Colon (tissue), 2 donors: ENCODE data around the gene NEK3.
"Not testable (repeated sequence)": the region's sequence is repeated elsewhere in the genome, so short reads cannot be mapped to it uniquely, and the experiment has no call there.

ENCODE experiments used
- FAIRE-seq: peaks from 2 replicates; lab custom pipeline; 2012; peaks lifted over from hg19 to GRCh38; lab: Jason Lieb, UNC
- donor health status: control.
- donor health status: control.

Gene NEK3

DNA sequence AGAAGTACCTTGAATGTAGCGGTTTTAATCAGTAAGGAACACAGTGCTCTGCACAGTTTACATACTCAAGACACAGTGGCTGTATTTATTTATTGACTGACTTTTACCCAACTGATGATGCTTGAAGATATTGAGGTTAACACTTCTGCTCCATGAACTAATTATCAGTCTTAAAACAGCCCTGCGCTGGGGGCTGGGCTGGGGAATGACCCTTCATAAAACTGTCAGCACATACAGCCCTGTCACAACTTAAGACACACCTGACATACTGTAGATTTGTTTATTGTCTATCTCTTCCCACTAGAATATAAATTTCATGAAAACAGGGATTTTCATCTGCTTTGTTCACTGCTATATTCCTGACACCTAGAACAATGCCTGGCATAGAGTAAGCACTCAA, 41.3 kb downstream of the NEK3 start:
- no peak for FAIRE-seq

DNA sequence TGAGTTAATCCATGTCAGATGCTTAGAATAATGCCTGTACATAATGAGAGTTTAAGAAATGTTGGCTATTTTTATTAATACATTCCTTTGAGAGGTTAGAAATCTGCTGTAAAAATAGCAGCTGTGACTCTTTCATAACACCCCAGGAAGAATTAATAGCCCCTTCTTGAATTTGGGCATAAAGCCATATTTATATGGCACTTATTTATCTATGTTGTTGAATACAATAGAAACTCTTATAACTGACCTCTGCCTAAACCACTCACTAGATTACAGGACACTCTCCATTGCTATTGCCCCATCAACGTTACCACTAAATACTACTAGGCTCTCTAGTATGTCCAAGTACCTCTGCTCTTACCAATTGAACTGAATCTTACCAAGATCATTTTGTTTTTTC, 46.8 kb downstream of the NEK3 start:
- FAIRE-seq: no peak

GRCh38 chr13:52109116-52109670, 50.2 kb downstream of the NEK3 start:
- FAIRE-seq: no peak

DNA sequence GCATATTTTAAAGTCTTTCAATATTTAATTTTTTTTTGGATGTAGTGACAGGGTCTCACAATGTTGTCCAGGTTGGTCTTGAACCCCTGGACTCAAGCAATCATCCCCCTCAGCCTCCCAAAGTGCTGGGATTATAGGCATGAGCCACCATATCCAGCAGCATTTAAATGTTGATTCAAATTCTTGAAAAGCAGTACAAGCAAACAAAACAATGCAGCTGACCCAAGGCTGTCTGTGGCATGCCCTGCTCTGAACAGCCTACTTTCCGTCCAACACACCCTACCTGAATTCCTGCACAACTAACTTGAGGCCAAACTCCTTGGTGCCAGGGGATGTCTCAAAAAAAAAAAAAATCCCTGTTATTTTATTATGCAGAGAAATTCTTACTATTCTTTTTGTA, 53.6 kb downstream of the NEK3 start:
- FAIRE-seq: no peak

- no peak for FAIRE-seq
These were observed 54.8 kb downstream of the NEK3 start for GRCh38 chr13:52104624-52105023.

- FAIRE-seq: no peak
These were observed 56.0 kb downstream of the NEK3 start for GRCh38 chr13:52103386-52103785.

DNA sequence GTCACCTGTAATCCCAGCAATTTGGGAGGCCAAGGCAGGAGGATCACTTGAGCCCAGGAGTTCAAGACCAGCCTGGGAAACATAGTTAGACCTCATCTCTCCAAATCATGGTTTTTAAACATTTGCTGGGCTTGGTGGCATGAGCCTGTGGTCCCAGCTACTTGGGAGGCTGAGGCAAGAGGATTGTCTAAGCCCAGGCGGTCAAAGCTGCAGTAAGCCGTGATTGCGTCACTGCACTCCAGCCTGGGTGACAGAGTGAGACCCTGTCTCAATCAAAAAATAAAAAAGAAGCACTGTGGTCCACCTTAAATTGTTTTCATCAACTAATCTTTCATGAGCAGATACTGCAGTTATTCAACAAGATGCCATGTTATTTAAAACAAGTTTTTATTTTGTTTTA, 57.0 kb downstream of the NEK3 start:
- not testable (repeated sequence) for FAIRE-seq

DNA sequence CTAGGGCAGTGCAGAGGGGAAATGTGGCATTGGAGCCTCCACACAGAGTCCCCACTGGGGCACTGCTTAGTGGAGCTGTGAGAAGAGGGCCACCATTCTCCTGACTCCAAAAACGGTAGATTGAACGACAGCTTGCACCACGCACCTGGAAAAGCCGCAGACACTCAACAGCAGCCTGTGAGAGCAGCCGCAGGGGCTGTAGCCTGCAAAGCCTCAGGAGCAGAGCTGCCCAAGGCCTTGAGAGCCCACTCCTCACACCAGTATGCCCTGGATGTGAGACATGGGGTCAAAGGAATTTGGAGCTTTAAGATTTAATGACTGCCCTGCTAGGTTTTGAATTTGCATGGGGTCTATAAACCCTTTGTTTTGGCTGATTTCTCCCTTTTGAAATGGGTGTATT, 62.2 kb downstream of the NEK3 start:
- FAIRE-seq: no peak

DNA sequence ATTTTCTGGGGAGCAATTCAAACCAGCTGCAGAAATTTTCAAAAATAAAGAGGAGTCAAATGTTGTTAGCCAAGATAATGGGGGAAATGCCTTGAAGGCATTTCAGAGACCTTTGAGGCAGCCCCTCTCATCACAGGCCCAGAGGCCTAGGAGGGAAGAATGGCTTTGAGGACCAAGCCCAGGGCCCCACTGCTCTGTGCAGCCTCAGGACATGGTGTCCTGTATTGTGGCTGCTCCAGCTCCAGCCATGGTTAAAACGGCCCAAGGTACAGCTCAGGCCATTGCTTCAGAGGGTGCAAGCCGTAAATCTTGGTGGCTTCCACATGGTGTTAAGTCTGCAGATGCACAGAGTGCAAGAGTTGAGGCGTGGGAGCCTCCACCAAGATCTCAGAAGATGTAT, 62.6 kb downstream of the NEK3 start:
- no peak for FAIRE-seq

DNA sequence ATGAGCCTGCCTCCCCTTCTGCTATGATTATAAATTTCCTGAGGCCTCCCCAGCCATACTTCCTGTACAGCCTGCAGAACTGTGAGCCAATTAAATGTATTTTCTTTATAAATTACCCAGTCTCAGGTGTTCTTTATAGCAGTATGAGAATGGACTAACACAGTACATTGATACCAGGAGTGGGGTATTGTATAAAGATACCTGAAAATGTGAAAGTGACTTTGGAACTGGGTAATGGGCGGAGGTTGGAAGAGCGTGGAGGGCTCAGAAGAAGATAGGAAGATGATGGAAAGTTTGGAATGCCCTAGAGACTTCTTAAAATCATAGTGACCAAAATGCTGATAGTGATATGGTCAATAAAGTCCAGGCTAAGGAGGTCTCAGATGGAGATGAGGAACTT, 63.3 kb downstream of the NEK3 start:
- no peak for FAIRE-seq

DNA sequence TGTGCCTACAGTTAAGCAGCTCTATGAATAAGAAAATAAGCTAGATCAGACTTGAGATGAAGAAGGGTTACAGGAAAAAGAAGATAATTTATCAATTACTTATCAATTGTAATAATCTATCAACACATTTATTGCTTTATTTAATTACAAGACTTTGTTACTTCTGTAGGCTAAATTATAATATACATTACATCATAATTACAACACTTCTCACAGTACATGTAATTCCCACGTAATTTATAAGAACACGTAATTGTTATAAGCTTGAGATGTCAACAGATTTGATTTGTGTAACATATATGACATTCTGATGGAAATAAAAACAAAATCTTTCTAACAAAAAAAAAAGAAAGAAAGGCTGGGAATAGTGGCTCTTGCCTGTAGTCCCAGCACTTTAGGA, 67.3 kb downstream of the NEK3 start:
- FAIRE-seq: no peak

GRCh38 chr13:52091473-52091872, 67.9 kb downstream of the NEK3 start:
- no peak for FAIRE-seq

DNA sequence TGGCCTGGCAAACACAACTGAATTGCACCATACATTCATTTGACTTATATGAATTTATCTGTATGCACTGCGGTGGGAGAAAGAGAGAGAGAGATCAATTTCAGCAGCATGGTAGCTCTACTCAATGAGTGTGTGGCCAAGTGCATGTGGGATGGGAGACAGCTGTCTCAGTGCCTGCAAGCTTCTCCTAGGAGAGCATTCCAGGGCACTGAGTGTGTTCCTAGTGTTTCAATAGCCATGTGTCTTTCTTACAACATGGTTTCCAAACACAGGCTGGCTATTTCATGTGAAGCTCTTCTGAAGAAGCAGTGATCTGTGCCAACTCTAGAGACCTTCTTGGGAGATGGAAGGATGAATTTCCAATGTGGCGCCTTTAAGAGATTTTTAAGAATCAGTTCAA, 74.0 kb downstream of the NEK3 start:
- no peak for FAIRE-seq

- FAIRE-seq: not testable (repeated sequence)
These were observed 74.4 kb downstream of the NEK3 start for GRCh38 chr13:52084981-52085380.
